ENCODE data around the gene GALNT2.

- no peak for TF ChIP-seq CTCF (IDR thresholded peaks at IDR 0.05)
- no peak for TF ChIP-seq EZH2 (IDR thresholded peaks at IDR 0.05; ENCODE audit: borderline replicate concordance, insufficient read depth, low read depth, low read length, poor library complexity, severe bottlenecking)
Observed at GRCh38 chr1:230160957-230161771, 94.1 kb downstream of the GALNT2 start.
